Measurements from ENCODE around the gene WDR33. TPM values are rescaled to one million over a fixed set of nuclear protein-coding genes. Genes with fewer than 3 reads are reported as not detected.
A peak's percentile ranks its signal among the peaks of the same experiment; 100 is the strongest.

WDR33 gene
- total and polyA plus RNA-seq, 2 of the 4 experiments (the other 2 are of a cell fraction): 19.6 to 41.2 TPM

DNA sequence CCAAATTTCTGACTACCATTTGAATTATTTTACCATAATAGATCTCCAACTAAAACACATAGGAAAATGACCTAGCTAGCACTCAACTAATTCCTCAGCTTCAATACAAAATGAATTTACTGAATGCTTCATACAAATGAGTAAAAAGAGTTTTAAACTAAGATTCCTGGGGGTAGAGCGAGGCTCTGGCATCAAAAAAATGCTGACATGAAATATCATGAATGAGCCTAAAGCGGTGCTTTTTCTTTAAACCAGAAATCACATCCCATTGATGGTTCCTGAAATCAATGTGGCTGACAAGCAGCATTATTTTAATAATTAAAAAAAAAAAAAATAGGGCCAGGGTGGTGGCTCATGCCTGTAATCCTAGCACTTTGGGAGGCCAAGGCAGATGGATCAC, 32.1 kb downstream of the WDR33 start:
- 0 out of 2 replicates have a peak, but pooled peaks have one; percentile 25 for TF ChIP-seq MAFK (IDR thresholded peaks at IDR 0.05; ENCODE audit: low read depth, low read length)
- no peak for TF ChIP-seq CHD1 (IDR thresholded peaks at IDR 0.05; ENCODE audit: low read depth, low read length)
- H4K20me1 ChIP-seq (ENCODE audit: insufficient read depth, low read length): peaks cover 49% of the 10 kb centered on the region
- no peak overlapping the region for H3K4ac ChIP-seq (ENCODE audit: low read depth, low read length)
- H4K5ac ChIP-seq (ENCODE audit: low read depth, low read length): no peak overlapping the region
- H3K27me3 ChIP-seq (ENCODE audit: control insufficient read depth, insufficient read depth, low read length): no peaks in the 10 kb centered on the region
- no peaks in the 10 kb centered on the region for H3K9me3 ChIP-seq (ENCODE audit: control insufficient read depth, insufficient read depth, low read length)
- no peak overlapping the region for H2AK5ac ChIP-seq (ENCODE audit: low read depth, low read length)
- peaks cover 3% of the 10 kb centered on the region for H3K4me1 ChIP-seq (ENCODE audit: control insufficient read depth, insufficient read depth, low read length)
- no peak overlapping the region for H3K9ac ChIP-seq (ENCODE audit: low read depth, low read length)
- H3K4me2 ChIP-seq (ENCODE audit: low read depth, low read length): no peak overlapping the region
- ATAC-seq (ENCODE audit: low read depth) (no peak), DNase-seq (no peak)
- H4K91ac ChIP-seq (ENCODE audit: insufficient read depth, low read depth, low read length): no peak overlapping the region
- peaks cover 3% of the 10 kb centered on the region; the same call in 1 of the 2 replicates for H3K9me1 ChIP-seq (ENCODE audit: insufficient read depth, low read length)
- H3K36me3 ChIP-seq (ENCODE audit: control insufficient read depth, insufficient read depth, low read length): no peaks in the 10 kb centered on the region
- ChIA-PET CTCF (no interaction called here), POLR2A (ENCODE audit: unreplicated experiment) (no interaction called here)
- H3K56ac ChIP-seq (ENCODE audit: extremely low read depth, insufficient read depth, low read length): no peak overlapping the region
- no CpG with 5 or more reads among the region's 2 CpGs for WGBS, 2 experiments (ENCODE audit: extremely low coverage in 2 of 2, insufficient read length in 1 of 2)
- H2BK15ac ChIP-seq (ENCODE audit: low read depth, low read length): no peak overlapping the region
- H3K27ac ChIP-seq (ENCODE audit: insufficient read depth, low read length): no peak overlapping the region
- no peak overlapping the region for H2AK9ac ChIP-seq (replicated peaks; ENCODE audit: low read depth, low read length, poor library complexity)
- peaks cover 29 to 57% of the 10 kb centered on the region in 2 experiments for H3K79me1 ChIP-seq (ENCODE audit: low read depth in 1 of 2, low read length in 2 of 2)
- H2AFZ ChIP-seq (replicated peaks; ENCODE audit: low read length, poor library complexity): no peak overlapping the region
- no TSS peak for BruUV-seq (replicated peaks)
- no peak overlapping the region for H4K8ac ChIP-seq (ENCODE audit: low read depth in 2 of 2, low read length in 2 of 2)
- H2BK20ac ChIP-seq (ENCODE audit: low read depth, low read length): no peak overlapping the region
- intact Hi-C loops (cut with micrococcal nuclease) (no loop called here), dilution Hi-C loops (cut with HindIII; ENCODE audit: low sequenced_read_pairs, unreplicated experiment) (no loop called here), in situ Hi-C loops (cut with MboI; ENCODE audit: low sequenced_read_pairs) (no loop called here)
- H3K18ac ChIP-seq (ENCODE audit: low read depth, low read length): no peak overlapping the region
- no peak overlapping the region for H3K4me3 ChIP-seq (ENCODE audit: insufficient read depth, low read depth, low read length)
- H3K23ac ChIP-seq (ENCODE audit: low read depth, low read length): no peak overlapping the region
- no peak overlapping the region for H3K14ac ChIP-seq (replicated peaks; ENCODE audit: low read depth, low read length)
- no peak overlapping the region for H2BK5ac ChIP-seq (ENCODE audit: low read depth, low read length, poor library complexity, severe bottlenecking)
- H2BK120ac ChIP-seq (ENCODE audit: low read depth, low read length): no peak overlapping the region
